HUES48 (cell line): ENCODE results near the gene CDH6.

ENCODE experiments used
- H3K27ac ChIP-seq: one replicate; pipeline ENCODE4 v1.7.0; 2013; ENCODE audit warnings: low read depth, low read length, inconsistent platforms
- H3K27me3 ChIP-seq: 2 replicates; pipeline ENCODE4 v1.6.1; 2013; ENCODE audit warnings: mild to moderate bottlenecking, low read length; ENCODE audit not compliant: control insufficient read depth, insufficient read depth
- H3K36me3 ChIP-seq: 2 replicates; pipeline ENCODE4 v1.6.1; 2013; ENCODE audit warnings: low read length; ENCODE audit not compliant: control insufficient read depth, insufficient read depth
- H3K4me1 ChIP-seq: 2 replicates; pipeline ENCODE4 v1.6.1; 2013; ENCODE audit warnings: mild to moderate bottlenecking, low read length; ENCODE audit not compliant: control insufficient read depth, insufficient read depth
- H3K4me3 ChIP-seq: 2 replicates; pipeline ENCODE4 v1.5.1; 2013; ENCODE audit warnings: mild to moderate bottlenecking, low read depth, low read length
- H3K9ac ChIP-seq: 2 replicates; pipeline ENCODE4 v1.6.1; 2013; ENCODE audit warnings: mild to moderate bottlenecking, low read depth, low read length, moderate library complexity
- H3K9me3 ChIP-seq: 2 replicates; pipeline ENCODE4 v1.6.1; 2013; ENCODE audit warnings: low read length; ENCODE audit not compliant: control insufficient read depth, insufficient read depth

The CDH6 gene

DNA sequence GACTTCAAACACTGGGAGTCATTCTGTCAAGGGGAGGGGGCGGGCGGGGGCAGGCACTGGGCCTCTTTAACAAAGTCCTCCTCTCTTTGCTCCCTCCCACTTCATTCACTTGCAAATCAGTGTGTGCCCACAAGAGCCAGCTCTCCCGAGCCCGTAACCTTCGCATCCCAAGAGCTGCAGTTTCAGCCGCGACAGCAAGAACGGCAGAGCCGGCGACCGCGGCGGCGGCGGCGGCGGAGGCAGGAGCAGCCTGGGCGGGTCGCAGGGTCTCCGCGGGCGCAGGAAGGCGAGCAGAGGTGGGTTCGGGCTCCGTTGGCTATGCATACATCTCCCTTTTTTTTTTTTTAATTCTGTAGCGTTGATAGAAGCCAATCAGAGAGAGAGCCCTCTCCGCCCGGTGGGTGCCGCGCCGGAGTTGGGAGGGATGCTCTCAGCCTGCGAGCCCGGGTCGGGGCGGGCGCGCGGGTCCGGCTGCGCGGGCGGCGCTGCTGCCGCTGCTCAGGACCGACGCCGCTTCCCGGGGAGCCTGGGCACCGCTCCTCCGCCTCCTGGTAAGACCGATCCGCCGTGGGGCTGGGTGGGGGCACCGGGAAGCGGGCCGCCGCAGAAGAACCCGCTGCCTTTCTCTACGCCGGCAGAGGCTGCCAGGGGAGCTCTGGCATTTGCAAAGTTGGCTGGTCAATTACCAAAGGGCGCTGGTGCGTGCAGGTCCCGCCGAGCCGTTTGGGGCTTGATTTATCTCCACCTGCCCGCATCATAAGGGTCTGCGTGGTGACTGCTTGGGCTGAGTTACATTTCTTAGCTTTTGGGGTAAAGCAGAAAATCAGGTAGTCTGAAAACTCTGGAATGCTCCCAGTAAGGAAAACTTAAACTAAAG, at the start of gene CDH6:
Gene CDH6 (plus strand): TSS at position 96 of the 877 bp plus-strand sequence. CDS start 73,788 bp downstream, outside the sequence.
- Histone ChIP-seq H3K27me3 (peaks cover 45% of the 10 kb centered on the region), H3K27ac (peak within 1 kb of the TSS; percentile 45), H3K9me3 (no peaks in the 10 kb centered on the region), H3K4me1 (peaks cover 11% of the 10 kb centered on the region), H3K9ac (no peak within 1 kb of the TSS), H3K36me3 (no peaks in the 10 kb centered on the region), H3K4me3 (peak within 1 kb of the TSS; percentile 64)

DNA sequence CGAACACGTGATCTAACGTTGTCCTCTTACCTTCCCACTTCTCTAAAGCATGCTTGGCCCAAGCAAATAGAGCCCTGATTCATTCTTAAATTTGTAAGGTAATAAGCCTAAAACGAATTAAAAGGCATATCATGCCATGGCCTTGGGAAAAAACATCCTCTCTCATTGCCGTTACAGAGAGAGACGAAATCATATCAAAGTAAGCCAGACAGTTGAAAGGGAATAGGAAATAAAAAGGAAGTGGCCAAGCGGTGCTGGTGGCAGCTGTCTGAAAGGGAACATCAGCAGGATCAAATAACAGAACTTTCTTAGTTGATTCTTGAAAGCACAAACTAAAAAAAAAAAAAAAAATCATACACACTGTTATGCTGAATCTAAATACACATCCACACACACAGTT, 49.1 kb upstream of the CDH6 start:
- Histone ChIP-seq H3K27ac (no peak overlapping the region), H3K4me3 (no peak overlapping the region), H3K4me1 (no peaks in the 10 kb centered on the region), H3K36me3 (no peaks in the 10 kb centered on the region), H3K27me3 (no peaks in the 10 kb centered on the region), H3K9ac (no peak overlapping the region), H3K9me3 (no peaks in the 10 kb centered on the region)

DNA sequence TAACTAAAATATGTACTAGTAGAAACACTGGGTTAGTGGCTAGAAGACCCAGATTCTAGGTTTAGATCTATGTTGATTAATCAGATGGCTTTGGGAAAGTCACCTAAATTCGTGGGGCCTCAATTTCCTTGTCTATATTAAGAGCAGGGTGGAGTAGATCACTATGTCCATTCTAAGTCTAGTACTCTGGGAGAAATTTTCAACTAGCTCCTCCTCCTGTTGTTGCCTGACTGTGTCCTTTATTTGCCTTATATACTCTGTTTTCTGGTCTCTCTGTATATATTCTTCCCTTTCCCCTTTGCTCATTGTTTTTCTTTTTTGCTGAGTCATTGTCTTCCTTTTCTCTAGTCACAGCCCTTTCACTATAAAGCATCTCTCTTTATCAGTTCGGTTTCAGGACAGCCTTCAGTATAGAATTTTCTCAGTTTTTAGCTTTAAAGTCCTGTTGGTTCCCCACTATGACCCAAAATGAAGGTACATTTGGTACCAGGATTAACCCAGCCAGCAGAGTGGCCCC, 44.5 kb upstream of the CDH6 start:
- no peak overlapping the region for H3K27ac ChIP-seq
- H3K4me1 ChIP-seq = peaks cover 18% of the 10 kb centered on the region
- no peak overlapping the region for H3K4me3 ChIP-seq
- H3K27me3 ChIP-seq = no peaks in the 10 kb centered on the region
- no peaks in the 10 kb centered on the region for H3K9me3 ChIP-seq
- H3K9ac ChIP-seq = no peak overlapping the region
- H3K36me3 ChIP-seq = no peaks in the 10 kb centered on the region

DNA sequence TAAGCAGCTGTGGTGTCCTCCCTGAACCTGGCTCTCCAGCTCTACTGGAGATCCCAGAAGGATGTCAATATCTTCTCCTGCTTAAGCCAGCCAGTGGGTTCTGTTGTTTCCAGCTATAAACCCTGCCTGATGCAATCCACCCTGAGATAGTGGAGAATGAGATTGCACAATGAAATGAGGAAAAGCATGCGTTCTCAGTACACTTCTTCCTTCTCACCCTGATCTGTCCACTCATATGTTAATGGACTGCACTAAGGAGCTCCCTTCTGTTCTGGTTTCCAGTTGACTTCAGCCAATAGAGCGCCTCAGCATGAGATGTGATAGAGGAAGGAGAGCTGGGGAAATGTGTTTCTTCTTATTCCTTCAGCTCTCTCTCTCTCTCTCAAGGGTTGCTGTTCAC, 40.0 kb upstream of the CDH6 start:
- no peaks in the 10 kb centered on the region for H3K27me3 ChIP-seq
- H3K36me3 ChIP-seq = no peaks in the 10 kb centered on the region
- H3K9ac ChIP-seq = no peak overlapping the region
- H3K27ac ChIP-seq = no peak overlapping the region
- H3K4me1 ChIP-seq = peaks cover 24% of the 10 kb centered on the region
- no peak overlapping the region for H3K4me3 ChIP-seq
- no peaks in the 10 kb centered on the region for H3K9me3 ChIP-seq

DNA sequence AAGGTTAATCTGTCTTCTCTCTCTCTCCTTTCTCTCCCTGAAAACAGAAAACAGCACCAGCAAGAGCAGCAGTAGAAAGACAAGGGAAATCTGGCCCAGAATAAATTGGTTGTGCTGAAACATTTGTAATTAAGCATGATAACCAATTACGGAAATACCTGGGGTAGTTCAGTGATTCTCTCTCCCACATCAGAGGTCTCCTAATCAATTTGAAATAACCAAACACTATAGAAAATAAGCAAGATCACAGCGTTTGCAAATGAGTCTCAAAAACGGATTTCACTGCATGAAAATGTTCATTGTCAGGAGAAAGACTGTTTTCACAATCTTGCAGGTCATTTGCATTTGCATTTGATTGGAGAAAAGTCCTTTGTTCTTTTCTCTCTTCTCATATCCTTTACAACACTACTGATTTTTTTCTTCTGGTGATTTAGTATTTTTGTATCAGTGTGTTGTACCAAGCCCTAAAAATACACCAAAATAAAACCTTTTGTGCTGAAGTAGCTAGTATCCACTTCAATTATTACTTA, 36.8 kb upstream of the CDH6 start:
- Histone ChIP-seq H3K4me3 (no peak overlapping the region), H3K36me3 (no peaks in the 10 kb centered on the region), H3K27ac (no peak overlapping the region), H3K9me3 (no peaks in the 10 kb centered on the region), H3K27me3 (no peaks in the 10 kb centered on the region), H3K9ac (no peak overlapping the region), H3K4me1 (peaks cover 28% of the 10 kb centered on the region)

DNA sequence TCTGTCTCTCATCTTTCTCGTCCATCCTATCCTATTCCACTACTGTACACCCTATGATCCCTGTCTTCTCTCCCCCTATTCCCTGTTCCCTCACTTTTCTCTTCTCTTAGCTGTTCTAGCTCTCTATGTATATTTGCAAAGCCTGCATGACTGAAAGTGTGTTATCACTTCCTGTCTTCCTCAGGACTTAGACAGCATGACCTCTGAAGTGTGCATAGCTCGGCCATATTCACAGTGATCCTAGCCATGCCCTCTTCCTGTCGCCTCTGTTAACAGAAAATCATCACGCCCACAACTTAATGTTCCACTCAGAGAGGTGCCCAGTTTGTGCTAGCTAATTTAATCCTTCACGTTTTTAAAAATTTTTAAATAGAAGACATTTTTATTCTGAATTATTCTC, 35.8 kb upstream of the CDH6 start:
- Histone ChIP-seq H3K4me3 (no peak overlapping the region), H3K9ac (no peak overlapping the region), H3K4me1 (peaks cover 28% of the 10 kb centered on the region), H3K9me3 (no peaks in the 10 kb centered on the region), H3K27me3 (no peaks in the 10 kb centered on the region), H3K27ac (no peak overlapping the region), H3K36me3 (no peaks in the 10 kb centered on the region)

DNA sequence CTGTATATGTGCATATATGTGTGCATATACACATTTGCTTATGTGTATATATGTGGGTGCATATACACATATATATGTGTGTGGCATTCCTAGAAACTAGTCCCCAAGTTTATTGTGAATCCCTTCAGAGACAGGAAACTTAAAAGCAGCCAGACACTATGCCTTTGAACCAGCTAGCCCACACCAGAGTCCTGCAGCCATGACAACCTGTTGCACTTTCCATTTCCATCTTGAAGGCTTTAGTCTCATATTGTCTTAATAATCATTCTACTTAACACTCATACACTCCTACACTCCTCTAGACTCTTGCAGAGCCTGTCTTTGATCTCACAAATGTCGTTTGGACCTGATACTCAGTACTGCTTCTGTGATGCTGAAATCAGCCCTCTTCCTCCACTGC, 34.8 kb upstream of the CDH6 start:
- H3K27ac ChIP-seq = no peak overlapping the region
- no peaks in the 10 kb centered on the region for H3K27me3 ChIP-seq
- H3K4me3 ChIP-seq = no peak overlapping the region
- no peaks in the 10 kb centered on the region for H3K9me3 ChIP-seq
- no peaks in the 10 kb centered on the region for H3K36me3 ChIP-seq
- H3K4me1 ChIP-seq = peaks cover 19% of the 10 kb centered on the region
- H3K9ac ChIP-seq = no peak overlapping the region

DNA sequence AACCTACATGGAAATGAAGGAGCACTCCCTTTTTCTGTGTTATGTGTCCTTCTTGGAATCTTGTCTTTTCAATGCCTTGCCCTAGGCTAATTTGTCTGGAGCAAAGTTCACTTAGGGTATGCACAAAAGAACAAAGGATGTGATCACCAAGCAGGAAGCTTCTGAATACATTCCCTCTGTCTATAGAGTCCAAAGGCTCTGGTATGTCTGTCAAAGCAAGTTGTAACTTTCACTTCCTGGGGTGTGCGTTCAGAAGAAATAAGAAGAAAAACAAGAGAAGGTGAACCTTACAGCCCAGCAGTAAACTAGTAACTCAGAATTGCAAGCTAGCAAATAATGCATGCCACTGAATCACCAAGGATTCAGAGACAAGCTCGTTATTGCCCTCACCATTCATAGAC, 31.7 kb upstream of the CDH6 start:
- Histone ChIP-seq H3K4me1 (peaks cover 16% of the 10 kb centered on the region), H3K9me3 (no peaks in the 10 kb centered on the region), H3K36me3 (no peaks in the 10 kb centered on the region), H3K9ac (no peak overlapping the region), H3K4me3 (0 out of 2 replicates have a peak overlapping the region, but pooled peaks have one; percentile 7), H3K27me3 (no peaks in the 10 kb centered on the region), H3K27ac (peak overlapping the region; percentile 55)

DNA sequence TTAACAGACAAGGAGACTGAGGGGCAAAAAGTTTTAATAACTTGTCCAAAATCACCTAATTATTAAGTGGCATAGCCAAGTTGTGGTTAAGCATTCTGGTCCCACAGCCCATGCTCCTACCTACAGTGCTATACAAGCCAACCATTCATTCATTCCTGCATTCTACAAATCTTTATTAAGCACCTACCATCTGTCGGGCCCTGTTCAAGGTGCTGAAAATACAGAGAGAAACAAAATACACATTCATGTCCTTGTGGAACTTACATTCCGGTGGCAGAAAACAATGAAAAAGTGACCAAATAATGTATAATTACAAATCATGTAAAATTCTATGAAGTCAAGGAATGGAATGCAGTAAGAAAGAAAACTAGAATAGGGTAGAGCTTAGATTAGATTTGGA, 27.8 kb upstream of the CDH6 start:
- no peak overlapping the region for H3K27ac ChIP-seq
- no peak overlapping the region for H3K4me3 ChIP-seq
- no peaks in the 10 kb centered on the region for H3K36me3 ChIP-seq
- H3K27me3 ChIP-seq = no peaks in the 10 kb centered on the region
- no peak overlapping the region for H3K9ac ChIP-seq
- peaks cover 12% of the 10 kb centered on the region for H3K4me1 ChIP-seq
- H3K9me3 ChIP-seq = no peaks in the 10 kb centered on the region

DNA sequence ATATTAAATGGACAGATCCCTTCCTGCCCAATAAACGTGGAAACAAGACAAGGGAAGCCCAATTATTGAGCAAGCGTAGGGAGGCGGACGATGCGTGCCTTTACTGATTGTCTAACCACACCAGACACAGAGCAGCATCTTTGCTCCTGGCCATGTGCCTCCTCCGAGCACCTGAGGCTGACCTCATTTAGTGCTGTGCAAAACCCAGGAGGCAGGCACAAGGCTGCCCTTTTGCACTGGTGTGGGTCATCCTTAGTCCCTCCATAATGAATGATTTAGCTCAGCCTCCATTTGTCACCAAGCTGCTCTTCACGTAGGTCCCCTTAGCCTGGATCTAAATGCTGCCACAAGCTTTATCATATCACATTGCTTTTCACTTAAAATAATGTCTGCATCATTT, 24.1 kb upstream of the CDH6 start:
- H3K9me3 ChIP-seq = no peaks in the 10 kb centered on the region
- H3K27ac ChIP-seq = no peak overlapping the region
- no peak overlapping the region for H3K4me3 ChIP-seq
- H3K9ac ChIP-seq = no peak overlapping the region
- no peaks in the 10 kb centered on the region for H3K27me3 ChIP-seq
- no peaks in the 10 kb centered on the region for H3K4me1 ChIP-seq
- no peaks in the 10 kb centered on the region for H3K36me3 ChIP-seq

DNA sequence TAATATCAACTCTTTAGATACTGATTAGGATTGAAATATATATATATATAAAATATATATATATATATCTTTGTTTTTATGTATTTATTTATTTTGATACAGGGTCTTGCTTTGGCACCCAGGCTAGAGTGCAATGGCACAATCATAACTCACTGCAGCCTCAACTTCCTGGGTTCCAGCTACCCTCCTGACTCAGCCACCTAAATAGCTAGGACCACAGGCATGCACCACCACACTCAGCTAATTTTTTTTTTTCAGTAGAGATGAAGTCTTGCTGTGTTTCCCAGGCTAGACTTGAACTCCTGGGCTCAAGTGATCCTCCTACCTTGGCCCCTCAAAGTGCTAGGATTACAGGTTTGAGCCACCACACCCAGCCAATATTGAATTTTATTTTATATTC, 20.6 kb upstream of the CDH6 start:
- Histone ChIP-seq H3K9me3 (no peaks in the 10 kb centered on the region), H3K9ac (no peak overlapping the region), H3K4me3 (no peak overlapping the region), H3K27me3 (no peaks in the 10 kb centered on the region), H3K27ac (no peak overlapping the region), H3K36me3 (no peaks in the 10 kb centered on the region), H3K4me1 (no peaks in the 10 kb centered on the region)
